Cardiac muscle cell (in vitro differentiated cells and primary cell): ENCODE results near the gene DYNLL2. TPM values are rescaled to one million over a fixed set of nuclear protein-coding genes. Genes with fewer than 3 reads are reported as not detected.
A peak's percentile ranks its signal among the peaks of the same experiment; 100 is the strongest.

ENCODE experiments used
- DNase-seq, 2 donors: peaks; one replicate each; pipeline versions ENCODE4 v3.0.0 to v3.0.0-alpha.2; 2010 to 2017; ENCODE audit warnings: low read depth in 1 of 2, low spot score in 1 of 2
- H3K27ac ChIP-seq: fragments of 200-600 bp; sonication (generic); 2 replicates; pipeline ENCODE4 v1.5.1; 2016
- H3K27me3 ChIP-seq: fragments of 200-600 bp; sonication (generic); 2 replicates; pipeline ENCODE4 v1.6.0; 2016; ENCODE audit warnings: control low read depth
- H3K36me3 ChIP-seq: fragments of 200-600 bp; sonication (generic); 2 replicates; pipeline ENCODE4 v1.5.1; 2016; ENCODE audit warnings: control low read depth
- H3K4me1 ChIP-seq: fragments of 200-600 bp; sonication (generic); 2 replicates; pipeline ENCODE4 v1.8.1; 2017; ENCODE audit warnings: low read depth, mild to moderate bottlenecking, mixed run types
- H3K4me3 ChIP-seq: fragments of 200-600 bp; sonication (generic); 2 replicates; pipeline ENCODE4 v1.5.1; 2016; ENCODE audit warnings: mild to moderate bottlenecking
- H3K9me3 ChIP-seq: fragments of 200-600 bp; sonication (generic); 2 replicates; pipeline ENCODE4 v1.5.1; 2017; ENCODE audit warnings: low read depth, mild to moderate bottlenecking, control low read depth
- CTCF ChIP-seq: IDR thresholded peaks from 2 replicates; pipeline ENCODE4 v1.5.1; 2012; ENCODE audit warnings: low read depth, mild to moderate bottlenecking, low read length
- polyA plus RNA-seq: library from polyadenylated mRNA; unstranded; fragments of >200 nt; fragmentation: Nextera tagmentation; extraction: Ambion mirVana; gene quantifications from 2 replicates; pipeline ENCODE4 v1.2.1, GENCODE V29; 2016
- total RNA-seq: library from RNA; depleted of rRNA; stranded (reverse); fragments of >200 nt; gene quantifications from 2 replicates; pipeline ENCODE4 v1.2.3, GENCODE V29; 2016

Gene DYNLL2
- total and polyA plus RNA-seq, 2 experiments from 2014 or later, result 0.79 to 14.2 TPM

GRCh38 chr17:58046239-58047094 is 36.8 kb upstream of the DYNLL2 start:
- no peak overlapping the region for H3K27ac ChIP-seq
- no peak for TF ChIP-seq CTCF
- H3K27me3 ChIP-seq, result no peaks in the 10 kb centered on the region
- DNase-seq, result peak in 1 of 2 donors; percentile 47
- H3K9me3 ChIP-seq, result no peaks in the 10 kb centered on the region
- H3K36me3 ChIP-seq, result no peaks in the 10 kb centered on the region
- H3K4me3 ChIP-seq, result no peak overlapping the region
- no peaks in the 10 kb centered on the region for H3K4me1 ChIP-seq

GRCh38 chr17:58047376-58048150 is 35.7 kb upstream of the DYNLL2 start:
- no peak overlapping the region for H3K4me3 ChIP-seq
- no peaks in the 10 kb centered on the region for H3K9me3 ChIP-seq
- H3K27ac ChIP-seq, result no peak overlapping the region
- no peak for TF ChIP-seq CTCF
- H3K36me3 ChIP-seq, result no peaks in the 10 kb centered on the region
- no peak for DNase-seq
- no peaks in the 10 kb centered on the region for H3K27me3 ChIP-seq
- H3K4me1 ChIP-seq, result no peaks in the 10 kb centered on the region

- Histone ChIP-seq H3K27ac (no peak overlapping the region), H3K36me3 (no peaks in the 10 kb centered on the region), H3K27me3 (no peaks in the 10 kb centered on the region), H3K4me1 (no peaks in the 10 kb centered on the region), H3K4me3 (no peak overlapping the region), H3K9me3 (no peaks in the 10 kb centered on the region)
- DNase-seq, result no peak
- TF ChIP-seq CTCF, result no peak
Measured at GRCh38 chr17:58049533-58049932, 33.7 kb upstream of the DYNLL2 start.

- no peak overlapping the region for H3K4me3 ChIP-seq
- H3K36me3 ChIP-seq, result no peaks in the 10 kb centered on the region
- no peaks in the 10 kb centered on the region for H3K9me3 ChIP-seq
- no peak overlapping the region for H3K27ac ChIP-seq
- DNase-seq, result no peak
- H3K27me3 ChIP-seq, result no peaks in the 10 kb centered on the region
- TF ChIP-seq CTCF, result no peak
- H3K4me1 ChIP-seq, result no peaks in the 10 kb centered on the region
Measured at GRCh38 chr17:58050966-58051365, 32.3 kb upstream of the DYNLL2 start.

- no peak for DNase-seq
- no peak overlapping the region for H3K27ac ChIP-seq
- no peaks in the 10 kb centered on the region for H3K27me3 ChIP-seq
- no peak for TF ChIP-seq CTCF
- H3K36me3 ChIP-seq, result no peaks in the 10 kb centered on the region
- no peak overlapping the region for H3K4me3 ChIP-seq
- no peaks in the 10 kb centered on the region for H3K9me3 ChIP-seq
- no peaks in the 10 kb centered on the region for H3K4me1 ChIP-seq
Measured at GRCh38 chr17:58051468-58051867, 31.8 kb upstream of the DYNLL2 start.
